ENCODE data around the gene TRDMT1.

The TRDMT1 gene

DNA sequence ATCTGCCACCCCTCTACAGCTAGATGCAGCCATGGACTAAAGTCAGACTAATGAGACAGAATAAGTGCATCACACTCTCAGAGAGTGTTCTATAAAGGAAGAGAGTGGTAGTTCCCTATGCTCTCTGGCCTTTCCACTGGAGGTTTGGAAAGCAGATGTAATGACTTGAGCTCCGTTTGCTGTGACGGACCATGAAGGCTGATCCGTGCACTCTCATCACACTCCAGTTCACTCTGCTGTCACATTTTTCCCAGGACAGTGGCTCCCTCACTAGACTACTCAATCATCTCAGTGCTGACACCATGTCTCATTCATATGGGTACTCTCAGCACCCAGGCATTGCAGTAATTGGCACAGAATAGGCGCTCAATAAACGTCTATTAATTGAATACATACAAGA is 20.4 kb downstream of the TRDMT1 start:
- Histone ChIP-seq H3K4me3 (IDR thresholded peaks at IDR 0.05; ENCODE audit: insufficient read depth, low read depth, low read length) (no peak overlapping the region), H3K27ac (no peak overlapping the region), H2AFZ (ENCODE audit: low read depth) (no peak overlapping the region), H4K20me1 (ENCODE audit: insufficient read depth) (no peaks in the 10 kb centered on the region), H3K4me1 (ENCODE audit: low read depth, poor library complexity, severe bottlenecking) (peaks cover 6% of the 10 kb centered on the region), H3K79me2 (ENCODE audit: insufficient read depth, low read depth) (no peaks in the 10 kb centered on the region), H3K27me3 (ENCODE audit: insufficient read depth, low read depth) (no peaks in the 10 kb centered on the region), H3K9ac (no peak overlapping the region), H3K4me2 (no peak overlapping the region), H3K36me3 (ENCODE audit: insufficient read depth) (no peaks in the 10 kb centered on the region)
- TF ChIP-seq, protein P1, sequence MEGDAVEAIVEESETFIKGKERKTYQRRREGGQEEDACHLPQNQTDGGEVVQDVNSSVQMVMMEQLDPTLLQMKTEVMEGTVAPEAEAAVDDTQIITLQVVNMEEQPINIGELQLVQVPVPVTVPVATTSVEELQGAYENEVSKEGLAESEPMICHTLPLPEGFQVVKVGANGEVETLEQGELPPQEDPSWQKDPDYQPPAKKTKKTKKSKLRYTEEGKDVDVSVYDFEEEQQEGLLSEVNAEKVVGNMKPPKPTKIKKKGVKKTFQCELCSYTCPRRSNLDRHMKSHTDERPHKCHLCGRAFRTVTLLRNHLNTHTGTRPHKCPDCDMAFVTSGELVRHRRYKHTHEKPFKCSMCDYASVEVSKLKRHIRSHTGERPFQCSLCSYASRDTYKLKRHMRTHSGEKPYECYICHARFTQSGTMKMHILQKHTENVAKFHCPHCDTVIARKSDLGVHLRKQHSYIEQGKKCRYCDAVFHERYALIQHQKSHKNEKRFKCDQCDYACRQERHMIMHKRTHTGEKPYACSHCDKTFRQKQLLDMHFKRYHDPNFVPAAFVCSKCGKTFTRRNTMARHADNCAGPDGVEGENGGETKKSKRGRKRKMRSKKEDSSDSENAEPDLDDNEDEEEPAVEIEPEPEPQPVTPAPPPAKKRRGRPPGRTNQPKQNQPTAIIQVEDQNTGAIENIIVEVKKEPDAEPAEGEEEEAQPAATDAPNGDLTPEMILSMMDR (conservative IDR thresholded peaks at IDR 0.05; ENCODE audit: low read depth, low read length) = no peak

- peaks cover 6% of the 10 kb centered on the region for H3K4me1 ChIP-seq (ENCODE audit: low read depth, poor library complexity, severe bottlenecking)
- no peaks in the 10 kb centered on the region for H3K79me2 ChIP-seq (ENCODE audit: insufficient read depth, low read depth)
- H3K9ac ChIP-seq = no peak overlapping the region
- no peak overlapping the region for H3K27ac ChIP-seq
- no peak overlapping the region for H2AFZ ChIP-seq (ENCODE audit: low read depth)
- H3K27me3 ChIP-seq (ENCODE audit: insufficient read depth, low read depth) = no peaks in the 10 kb centered on the region
- no peak overlapping the region for H3K4me2 ChIP-seq
- TF ChIP-seq, protein P1 (conservative IDR thresholded peaks at IDR 0.05; ENCODE audit: low read depth, low read length) = no peak
- H3K4me3 ChIP-seq (IDR thresholded peaks at IDR 0.05; ENCODE audit: insufficient read depth, low read depth, low read length) = no peak overlapping the region
- H3K36me3 ChIP-seq (ENCODE audit: insufficient read depth) = no peaks in the 10 kb centered on the region
- no peaks in the 10 kb centered on the region for H4K20me1 ChIP-seq (ENCODE audit: insufficient read depth)
Measured at GRCh38 chr10:17179002-17179401, 22.5 kb downstream of the TRDMT1 start.

DNA sequence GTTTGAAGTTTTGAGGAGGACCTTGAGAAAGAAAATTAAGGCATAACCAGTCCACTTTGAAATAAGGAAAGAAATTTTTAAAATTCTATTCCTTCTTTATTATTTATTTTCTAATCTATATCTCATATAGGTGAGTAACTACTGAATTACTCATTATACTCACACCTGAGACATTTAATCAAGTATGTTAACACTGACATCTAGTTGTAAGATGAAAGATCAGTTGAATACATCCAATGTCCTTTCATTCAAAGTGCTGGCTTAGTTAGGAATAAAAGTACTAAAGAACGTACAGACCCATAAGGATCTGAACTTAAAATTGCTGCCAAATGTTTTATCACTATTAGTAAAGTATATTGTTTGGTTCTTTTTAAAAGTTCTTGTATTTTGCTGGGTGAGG is 23.5 kb downstream of the TRDMT1 start:
- TF ChIP-seq, protein P1 (conservative IDR thresholded peaks at IDR 0.05; ENCODE audit: low read depth, low read length) = no peak
- H3K27ac ChIP-seq = no peak overlapping the region
- no peak overlapping the region for H3K9ac ChIP-seq
- no peak overlapping the region for H3K4me3 ChIP-seq (IDR thresholded peaks at IDR 0.05; ENCODE audit: insufficient read depth, low read depth, low read length)
- no peaks in the 10 kb centered on the region for H3K79me2 ChIP-seq (ENCODE audit: insufficient read depth, low read depth)
- H2AFZ ChIP-seq (ENCODE audit: low read depth) = no peak overlapping the region
- no peaks in the 10 kb centered on the region for H3K36me3 ChIP-seq (ENCODE audit: insufficient read depth)
- H3K4me2 ChIP-seq = no peak overlapping the region
- H4K20me1 ChIP-seq (ENCODE audit: insufficient read depth) = no peaks in the 10 kb centered on the region
- H3K27me3 ChIP-seq (ENCODE audit: insufficient read depth, low read depth) = no peaks in the 10 kb centered on the region
- H3K4me1 ChIP-seq (ENCODE audit: low read depth, poor library complexity, severe bottlenecking) = no peaks in the 10 kb centered on the region

- Histone ChIP-seq H3K27me3 (ENCODE audit: insufficient read depth, low read depth) (no peaks in the 10 kb centered on the region), H3K27ac (no peak overlapping the region), H3K79me2 (ENCODE audit: insufficient read depth, low read depth) (no peaks in the 10 kb centered on the region), H3K4me1 (ENCODE audit: low read depth, poor library complexity, severe bottlenecking) (no peaks in the 10 kb centered on the region), H3K9ac (no peak overlapping the region), H3K4me3 (IDR thresholded peaks at IDR 0.05; ENCODE audit: insufficient read depth, low read depth, low read length) (no peak overlapping the region), H3K4me2 (no peak overlapping the region), H3K36me3 (ENCODE audit: insufficient read depth) (no peaks in the 10 kb centered on the region), H2AFZ (ENCODE audit: low read depth) (no peak overlapping the region), H4K20me1 (ENCODE audit: insufficient read depth) (no peaks in the 10 kb centered on the region)
- TF ChIP-seq, protein P1 (conservative IDR thresholded peaks at IDR 0.05; ENCODE audit: low read depth, low read length) = no peak
Measured at GRCh38 chr10:17177014-17177413, 24.5 kb downstream of the TRDMT1 start.
